ENCODE data around the gene RBMY1J. TPM values are rescaled to one million over a fixed set of nuclear protein-coding genes. Genes with fewer than 3 reads are reported as not detected.
"Not testable (repeated sequence)": the region's sequence is repeated elsewhere in the genome, so short reads cannot be mapped to it uniquely, and the experiment has no call there.

The RBMY1J gene
- total RNA-seq (2014; rRNA removed; shearing (Covaris generic); ENCODE audit: low replicate concordance), result not detected in 2 replicates

GRCh38 chrY:22403110-22403509 is at the start of gene RBMY1J:
Gene RBMY1J, plus strand, starts transcription at chrY:22403410. Its CDS starts 2,038 bp downstream, at chrY:22405448.
- DNase-seq (ENCODE audit: low read depth); in situ Hi-C loops (cut with HindIII; ENCODE audit: low pct_unique_long_range_greater_than_20kb, low sequenced_read_pairs): not testable (repeated sequence)

DNA sequence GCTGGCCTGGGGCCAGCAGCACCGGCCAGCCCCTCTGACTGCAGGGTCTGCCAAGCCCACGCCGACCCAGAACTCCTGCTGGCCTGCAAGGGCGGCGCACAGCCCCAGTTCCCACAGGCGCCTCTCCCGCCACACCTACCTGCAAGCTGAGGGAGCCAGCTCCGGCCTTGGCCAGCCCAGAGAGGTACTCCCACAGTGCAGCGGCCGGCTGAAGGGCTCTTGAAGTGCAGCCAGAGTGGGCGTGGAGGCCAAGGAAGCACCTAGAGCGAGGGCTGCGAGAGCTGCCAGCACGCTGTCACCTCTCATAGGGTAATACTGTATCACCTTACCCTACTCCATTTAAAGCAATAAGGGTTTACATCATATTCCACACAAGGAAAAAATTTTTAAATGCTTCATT is 35.8 kb upstream of the RBMY1J start:
- no peak for DNase-seq (ENCODE audit: low read depth)
- in situ Hi-C loops (cut with HindIII; ENCODE audit: low pct_unique_long_range_greater_than_20kb, low sequenced_read_pairs), result no loop called here

- in situ Hi-C loops (cut with HindIII; ENCODE audit: low pct_unique_long_range_greater_than_20kb, low sequenced_read_pairs), result no loop called here
- DNase-seq (ENCODE audit: low read depth), result peak; percentile 47
Measured at GRCh38 chrY:22370623-22371022, 32.6 kb upstream of the RBMY1J start.

DNA sequence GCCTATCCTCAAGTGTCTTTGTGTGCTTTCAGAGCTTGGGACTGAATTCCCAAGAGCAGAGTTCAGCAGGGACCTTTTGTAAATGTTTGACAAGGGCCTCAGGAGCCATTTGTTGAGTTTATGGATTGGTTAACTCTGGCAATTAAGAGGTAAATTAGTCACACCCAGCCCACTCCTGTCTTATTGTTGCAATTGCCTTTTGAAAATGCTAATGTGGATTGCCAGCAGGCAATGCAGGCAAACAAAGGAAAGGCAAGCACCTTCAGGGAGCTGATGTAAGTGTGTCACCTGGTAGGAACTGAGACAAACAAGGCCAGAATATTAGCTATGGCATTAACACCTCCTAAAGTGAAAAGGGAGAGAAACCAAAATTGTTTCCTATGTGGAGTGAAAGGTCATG is 29.7 kb upstream of the RBMY1J start:
- DNase-seq (ENCODE audit: low read depth), result no peak
- in situ Hi-C loops (cut with HindIII; ENCODE audit: low pct_unique_long_range_greater_than_20kb, low sequenced_read_pairs), result no loop called here

DNA sequence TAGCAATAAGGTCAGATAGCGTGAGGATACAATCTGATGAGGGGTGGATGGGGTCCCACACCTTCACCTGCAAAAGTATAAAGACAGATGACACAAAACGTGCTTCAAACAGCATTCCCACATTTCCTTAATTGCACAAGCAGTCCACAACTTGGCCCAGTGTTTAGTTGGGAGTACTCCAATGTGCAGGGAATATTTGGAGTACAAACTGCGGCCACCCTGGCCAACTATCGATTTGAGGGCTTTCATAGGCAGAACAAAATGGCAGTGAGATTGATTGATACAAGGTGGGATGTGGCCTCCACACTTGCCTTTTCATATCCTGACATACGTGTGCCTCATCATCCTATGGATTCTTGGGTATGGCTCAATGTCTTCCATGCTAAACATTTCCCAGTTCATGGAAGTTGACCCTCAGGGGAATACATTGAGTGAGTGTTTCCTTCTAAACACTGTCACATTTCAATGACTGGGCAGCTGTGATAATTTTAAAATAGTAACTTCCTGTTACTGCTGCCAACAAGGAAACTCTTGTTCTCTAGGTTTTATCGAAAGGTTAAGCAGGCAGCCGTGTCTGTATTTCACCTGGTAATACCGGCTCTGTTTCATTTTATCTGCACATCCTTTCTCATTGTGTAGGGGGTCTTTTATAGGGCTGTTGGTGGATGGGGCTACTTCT is 41.6 kb downstream of the RBMY1J start:
- DNase-seq (ENCODE audit: low read depth), result not testable (repeated sequence)

GRCh38 chrY:22455522-22455921 is 52.3 kb downstream of the RBMY1J start:
- in situ Hi-C loops (cut with HindIII; ENCODE audit: low pct_unique_long_range_greater_than_20kb, low sequenced_read_pairs); DNase-seq (ENCODE audit: low read depth): not testable (repeated sequence)

More for the DNA sequence above, 41.6 kb downstream of the RBMY1J start:
- in situ Hi-C loops (cut with HindIII; ENCODE audit: low pct_unique_long_range_greater_than_20kb, low sequenced_read_pairs), result not testable (repeated sequence)

DNA sequence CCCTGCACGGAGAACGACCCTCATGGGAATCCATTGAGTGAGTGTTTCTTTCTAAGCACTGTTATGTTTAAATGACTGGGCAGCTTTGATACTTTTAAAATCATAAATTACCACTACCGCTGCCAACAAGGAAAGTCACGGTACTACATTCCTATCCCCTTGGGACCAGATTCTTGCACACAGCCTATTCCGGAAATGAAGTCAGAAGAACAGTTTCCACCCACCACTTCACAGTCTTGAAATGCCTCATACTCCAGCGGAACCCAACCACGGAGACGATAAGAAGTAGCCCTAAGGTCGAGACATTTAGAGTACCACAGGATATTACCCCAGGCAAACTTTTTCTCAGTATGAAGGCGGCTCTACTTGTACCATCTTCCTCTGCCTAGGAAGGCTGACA is 58.8 kb downstream of the RBMY1J start:
- DNase-seq (ENCODE audit: low read depth); in situ Hi-C loops (cut with HindIII; ENCODE audit: low pct_unique_long_range_greater_than_20kb, low sequenced_read_pairs): not testable (repeated sequence)

Other genes starting within 250 kb of the RBMY1J start
- gene RBMY1F, start 220.5 kb upstream of the RBMY1J start, total RNA-seq (2014; rRNA removed; shearing (Covaris generic); ENCODE audit: low replicate concordance), result not detected in 2 replicates

All from Caki2 (cell line).